ENCODE measurements around the gene GALNT4.

GALNT4 gene

GRCh38 chr12:89528434-89528833 lies 3.8 kb upstream of the GALNT4 start:
- no peak for DNase-seq

- DNase-seq: peak; percentile 74
Observed at GRCh38 chr12:89525824-89526770, 1.5 kb upstream of the GALNT4 start, which contains the start of gene POC1B. POC1B (minus strand) TSS chr12:89526047; CDS start chr12:89525895, 152 bp downstream.

GRCh38 chr12:89525305-89525823 lies 768 bp upstream of the GALNT4 start:
- DNase-seq: peak; percentile 57

- no peak for DNase-seq
Observed at GRCh38 chr12:89523843-89524540, 604 bp downstream of the GALNT4 start.

- DNase-seq: no peak
Observed at GRCh38 chr12:89523393-89523792, 1.2 kb downstream of the GALNT4 start.

- DNase-seq: no peak
Observed at GRCh38 chr12:89521364-89522223, 3.0 kb downstream of the GALNT4 start.

GRCh38 chr12:89517720-89518119 lies 6.9 kb downstream of the GALNT4 start:
- DNase-seq: no peak

- DNase-seq: no peak
Observed at GRCh38 chr12:89516633-89517032, 8.0 kb downstream of the GALNT4 start.

- no peak for DNase-seq
Observed at GRCh38 chr12:89514751-89515150, 9.8 kb downstream of the GALNT4 start.

GRCh38 chr12:89513544-89513943 lies 11.1 kb downstream of the GALNT4 start:
- no peak for DNase-seq

- DNase-seq: no peak
Observed at GRCh38 chr12:89507015-89507824, 17.4 kb downstream of the GALNT4 start.

- DNase-seq: no peak
Observed at GRCh38 chr12:89506050-89506449, 18.5 kb downstream of the GALNT4 start.

GRCh38 chr12:89504560-89505346 lies 19.8 kb downstream of the GALNT4 start:
- DNase-seq: no peak

- DNase-seq: no peak
Observed at GRCh38 chr12:89501793-89502192, 22.8 kb downstream of the GALNT4 start.

- DNase-seq: no peak
Observed at GRCh38 chr12:89499857-89500256, 24.7 kb downstream of the GALNT4 start.

GRCh38 chr12:89497467-89497866 lies 27.1 kb downstream of the GALNT4 start:
- DNase-seq: no peak

GRCh38 chr12:89497005-89497404 lies 27.6 kb downstream of the GALNT4 start:
- DNase-seq: no peak

- peak; percentile 15 for DNase-seq
Observed at GRCh38 chr12:89494411-89495231, 30.0 kb downstream of the GALNT4 start.

GRCh38 chr12:89493670-89494302 lies 30.8 kb downstream of the GALNT4 start:
- DNase-seq: no peak

- no peak for DNase-seq
Observed at GRCh38 chr12:89492883-89493282, 31.7 kb downstream of the GALNT4 start.

Data from CD4-positive, alpha-beta T cell treated with Interleukin-10 for 1 hour (primary cell).